ENCODE data around the gene DDX56.

Gene DDX56

DNA sequence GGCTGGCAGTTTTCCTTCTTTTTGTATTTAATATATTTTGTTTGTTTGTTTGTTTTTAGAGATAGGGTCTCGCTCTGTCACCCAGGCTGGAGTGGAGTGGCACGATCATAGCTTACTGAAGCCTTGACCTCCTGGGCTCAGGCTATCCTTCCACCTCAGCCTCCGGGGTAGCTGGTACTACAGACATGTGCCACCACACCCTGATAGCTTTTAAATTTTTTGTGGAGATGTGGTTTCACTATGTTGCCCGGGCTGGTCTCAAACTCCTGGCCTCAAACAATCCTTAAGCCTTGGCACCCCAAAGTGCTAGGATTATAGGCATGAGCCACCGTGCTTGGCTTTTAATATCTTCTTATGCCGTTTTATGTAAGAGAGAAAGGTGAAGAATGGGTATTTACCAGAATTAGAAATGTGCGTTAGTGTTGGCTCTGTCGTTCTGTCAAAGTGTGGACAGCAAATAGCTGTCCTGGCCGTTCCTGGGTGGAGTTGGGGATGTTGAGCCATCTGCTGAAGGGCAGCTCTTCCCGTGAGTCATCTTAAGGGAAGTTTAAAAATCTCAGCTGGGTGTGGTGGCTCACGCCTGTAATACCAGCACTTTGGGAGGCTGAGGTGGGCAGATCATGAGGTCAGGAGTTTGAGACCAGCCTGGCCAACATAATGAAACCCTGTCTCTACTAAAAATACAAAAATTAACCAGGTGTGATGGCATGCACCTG, 47.5 kb upstream of the DDX56 start:
- no peaks in the 10 kb centered on the region for H3K9me3 ChIP-seq (ENCODE audit: control insufficient read depth, insufficient read depth, low read length)
- H3K27ac ChIP-seq (ENCODE audit: low read depth, low read length), result no peak overlapping the region
- no peaks in the 10 kb centered on the region for H3F3A ChIP-seq (ENCODE audit: control insufficient read depth, insufficient read depth)
- no peak overlapping the region for H3K4me2 ChIP-seq (ENCODE audit: low read length)
- peaks cover 46% of the 10 kb centered on the region for H3K36me3 ChIP-seq (ENCODE audit: control insufficient read depth, low read length)
- no peak overlapping the region for H3K4me3 ChIP-seq (ENCODE audit: low read length)
- H4K20me1 ChIP-seq (ENCODE audit: control insufficient read depth, insufficient read depth, low read depth, low read length), result peaks cover 19% of the 10 kb centered on the region
- no peaks in the 10 kb centered on the region for H3K27me3 ChIP-seq (ENCODE audit: control insufficient read depth, low read length)
- no peak for TF ChIP-seq EZH2phosphoT487 (IDR thresholded peaks at IDR 0.05; ENCODE audit: borderline replicate concordance, low read length)
- TF ChIP-seq, protein P1, sequence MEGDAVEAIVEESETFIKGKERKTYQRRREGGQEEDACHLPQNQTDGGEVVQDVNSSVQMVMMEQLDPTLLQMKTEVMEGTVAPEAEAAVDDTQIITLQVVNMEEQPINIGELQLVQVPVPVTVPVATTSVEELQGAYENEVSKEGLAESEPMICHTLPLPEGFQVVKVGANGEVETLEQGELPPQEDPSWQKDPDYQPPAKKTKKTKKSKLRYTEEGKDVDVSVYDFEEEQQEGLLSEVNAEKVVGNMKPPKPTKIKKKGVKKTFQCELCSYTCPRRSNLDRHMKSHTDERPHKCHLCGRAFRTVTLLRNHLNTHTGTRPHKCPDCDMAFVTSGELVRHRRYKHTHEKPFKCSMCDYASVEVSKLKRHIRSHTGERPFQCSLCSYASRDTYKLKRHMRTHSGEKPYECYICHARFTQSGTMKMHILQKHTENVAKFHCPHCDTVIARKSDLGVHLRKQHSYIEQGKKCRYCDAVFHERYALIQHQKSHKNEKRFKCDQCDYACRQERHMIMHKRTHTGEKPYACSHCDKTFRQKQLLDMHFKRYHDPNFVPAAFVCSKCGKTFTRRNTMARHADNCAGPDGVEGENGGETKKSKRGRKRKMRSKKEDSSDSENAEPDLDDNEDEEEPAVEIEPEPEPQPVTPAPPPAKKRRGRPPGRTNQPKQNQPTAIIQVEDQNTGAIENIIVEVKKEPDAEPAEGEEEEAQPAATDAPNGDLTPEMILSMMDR (IDR thresholded peaks at IDR 0.05; ENCODE audit: low read depth, low read length, poor library complexity, severe bottlenecking), result no peak
- H3K4me1 ChIP-seq (ENCODE audit: control insufficient read depth, low read length), result peaks cover 3% of the 10 kb centered on the region
- H3K9me2 ChIP-seq (replicated peaks; ENCODE audit: control insufficient read depth, low read length), result no peaks in the 10 kb centered on the region
- H3K79me2 ChIP-seq (ENCODE audit: control insufficient read depth, low read length), result peaks cover 98% of the 10 kb centered on the region

DNA sequence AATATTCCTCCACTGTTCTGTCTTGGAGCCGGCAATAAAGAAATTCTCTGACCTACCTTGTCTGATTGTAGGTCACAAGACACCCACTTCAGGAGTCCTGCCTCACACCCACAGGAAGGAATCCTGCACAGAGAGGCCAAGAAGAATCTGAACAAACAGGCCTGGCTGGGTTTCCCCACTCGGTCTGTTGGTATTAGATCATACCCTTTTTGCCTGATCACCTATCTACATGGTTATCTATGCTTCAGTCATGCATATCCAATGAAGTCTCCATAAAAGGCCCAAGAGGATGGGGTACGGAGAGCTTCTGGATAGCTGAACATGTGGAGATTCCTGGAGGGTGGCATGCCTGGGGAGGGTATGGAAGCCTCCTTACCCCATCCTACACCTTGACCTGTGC, 45.0 kb upstream of the DDX56 start:
- H3F3A ChIP-seq (ENCODE audit: control insufficient read depth, insufficient read depth), result no peaks in the 10 kb centered on the region
- H3K27ac ChIP-seq (ENCODE audit: low read depth, low read length), result no peak overlapping the region
- H3K4me3 ChIP-seq (ENCODE audit: low read length), result no peak overlapping the region
- H3K36me3 ChIP-seq (ENCODE audit: control insufficient read depth, low read length), result peaks cover 23% of the 10 kb centered on the region
- H3K4me1 ChIP-seq (ENCODE audit: control insufficient read depth, low read length), result peaks cover 23% of the 10 kb centered on the region
- peaks cover 98% of the 10 kb centered on the region for H3K79me2 ChIP-seq (ENCODE audit: control insufficient read depth, low read length)
- no peaks in the 10 kb centered on the region for H3K9me3 ChIP-seq (ENCODE audit: control insufficient read depth, insufficient read depth, low read length)
- H4K20me1 ChIP-seq (ENCODE audit: control insufficient read depth, insufficient read depth, low read depth, low read length), result peaks cover 21% of the 10 kb centered on the region
- H3K4me2 ChIP-seq (ENCODE audit: low read length), result no peak overlapping the region
- TF ChIP-seq, protein P1 (IDR thresholded peaks at IDR 0.05; ENCODE audit: low read depth, low read length, poor library complexity, severe bottlenecking), result no peak
- TF ChIP-seq EZH2phosphoT487 (IDR thresholded peaks at IDR 0.05; ENCODE audit: borderline replicate concordance, low read length), result no peak
- no peaks in the 10 kb centered on the region for H3K27me3 ChIP-seq (ENCODE audit: control insufficient read depth, low read length)
- no peaks in the 10 kb centered on the region for H3K9me2 ChIP-seq (replicated peaks; ENCODE audit: control insufficient read depth, low read length)

DNA sequence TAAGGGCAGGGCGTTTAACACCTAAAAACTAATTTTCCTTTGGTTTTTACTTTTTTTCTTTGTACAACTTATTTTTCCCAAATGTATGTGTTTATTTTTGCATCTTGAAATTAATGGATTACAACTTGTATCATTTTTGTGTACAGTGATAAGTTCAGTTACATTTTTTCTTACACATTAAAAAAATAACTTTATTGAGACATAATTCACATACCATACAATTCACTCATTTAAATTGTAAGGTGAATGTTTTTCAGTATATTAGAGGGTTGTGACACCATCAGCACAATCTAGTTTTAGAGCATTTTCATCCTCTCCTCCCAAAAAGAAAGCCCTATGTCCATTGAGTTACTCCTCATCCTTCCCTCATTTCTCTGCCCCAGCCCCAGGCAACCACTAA, 44.3 kb upstream of the DDX56 start:
- peaks cover 98% of the 10 kb centered on the region for H3K79me2 ChIP-seq (ENCODE audit: control insufficient read depth, low read length)
- peaks cover 21% of the 10 kb centered on the region for H3K36me3 ChIP-seq (ENCODE audit: control insufficient read depth, low read length)
- no peaks in the 10 kb centered on the region for H3K27me3 ChIP-seq (ENCODE audit: control insufficient read depth, low read length)
- no peaks in the 10 kb centered on the region for H3F3A ChIP-seq (ENCODE audit: control insufficient read depth, insufficient read depth)
- no peak overlapping the region for H3K4me3 ChIP-seq (ENCODE audit: low read length)
- no peaks in the 10 kb centered on the region for H3K9me2 ChIP-seq (replicated peaks; ENCODE audit: control insufficient read depth, low read length)
- no peak overlapping the region for H3K27ac ChIP-seq (ENCODE audit: low read depth, low read length)
- H3K4me2 ChIP-seq (ENCODE audit: low read length), result no peak overlapping the region
- H3K9me3 ChIP-seq (ENCODE audit: control insufficient read depth, insufficient read depth, low read length), result no peaks in the 10 kb centered on the region
- TF ChIP-seq, protein P1 (IDR thresholded peaks at IDR 0.05; ENCODE audit: low read depth, low read length, poor library complexity, severe bottlenecking), result no peak
- no peak for TF ChIP-seq EZH2phosphoT487 (IDR thresholded peaks at IDR 0.05; ENCODE audit: borderline replicate concordance, low read length)
- H4K20me1 ChIP-seq (ENCODE audit: control insufficient read depth, insufficient read depth, low read depth, low read length), result peaks cover 19% of the 10 kb centered on the region
- H3K4me1 ChIP-seq (ENCODE audit: control insufficient read depth, low read length), result peaks cover 23% of the 10 kb centered on the region
